HG02642 (cell line): ENCODE measurements around the gene CTBP2.

Source experiments
- ATAC-seq: cut with Tn5 transposase; IDR thresholded peaks from one replicate; pipeline ENCODE4 v1.9.1; 2021; ENCODE audit warnings: mild to moderate bottlenecking; ENCODE audit not compliant: unreplicated experiment, poor library complexity

Gene CTBP2

GRCh38 chr10:125016611-125017202 is 143.7 kb downstream of the CTBP2 start:
- ATAC-seq, result no peak

GRCh38 chr10:125016123-125016522 is 144.2 kb downstream of the CTBP2 start:
- ATAC-seq, result no peak

GRCh38 chr10:125015356-125015944 is 144.9 kb downstream of the CTBP2 start:
- ATAC-seq, result no peak

- no peak for ATAC-seq
These were observed 145.5 kb downstream of the CTBP2 start for GRCh38 chr10:125014836-125015355.

GRCh38 chr10:125014086-125014830 is 146.1 kb downstream of the CTBP2 start:
- ATAC-seq, result no peak

- no peak for ATAC-seq
These were observed 146.9 kb downstream of the CTBP2 start for GRCh38 chr10:125013529-125013872.

- no peak for ATAC-seq
These were observed 147.4 kb downstream of the CTBP2 start for GRCh38 chr10:125012851-125013528.

GRCh38 chr10:125011926-125012705 is 148.2 kb downstream of the CTBP2 start:
- ATAC-seq, result no peak

GRCh38 chr10:125011171-125011925 is 149.0 kb downstream of the CTBP2 start:
- no peak for ATAC-seq

- ATAC-seq, result no peak
These were observed 150.0 kb downstream of the CTBP2 start for GRCh38 chr10:125010362-125010761.

- no peak for ATAC-seq
These were observed 150.7 kb downstream of the CTBP2 start for GRCh38 chr10:125009661-125010161.

- no peak for ATAC-seq
These were observed 151.4 kb downstream of the CTBP2 start for GRCh38 chr10:125008689-125009638.

- no peak for ATAC-seq
These were observed 152.9 kb downstream of the CTBP2 start for GRCh38 chr10:125007436-125007835.

GRCh38 chr10:125006921-125007426 is 153.4 kb downstream of the CTBP2 start:
- ATAC-seq, result no peak

GRCh38 chr10:125006188-125006680 is 154.1 kb downstream of the CTBP2 start:
- ATAC-seq, result no peak

- no peak for ATAC-seq
These were observed 154.8 kb downstream of the CTBP2 start for GRCh38 chr10:125005312-125006187.
